Measurements from ENCODE around the gene KDELR1.

GRCh38 chr19:48433337-48433736, 42.0 kb upstream of the KDELR1 start:
- TF ChIP-seq CTCF (IDR thresholded peaks at IDR 0.05; ENCODE audit: low read depth, low read length, poor library complexity, severe bottlenecking) (no peak), EZH2phosphoT487 (IDR thresholded peaks at IDR 0.05; ENCODE audit: borderline replicate concordance, low read length) (no peak)

Measured in DOHH2 (cell line).